Measurements from ENCODE around the gene ARHGEF10L.

Gene ARHGEF10L

DNA sequence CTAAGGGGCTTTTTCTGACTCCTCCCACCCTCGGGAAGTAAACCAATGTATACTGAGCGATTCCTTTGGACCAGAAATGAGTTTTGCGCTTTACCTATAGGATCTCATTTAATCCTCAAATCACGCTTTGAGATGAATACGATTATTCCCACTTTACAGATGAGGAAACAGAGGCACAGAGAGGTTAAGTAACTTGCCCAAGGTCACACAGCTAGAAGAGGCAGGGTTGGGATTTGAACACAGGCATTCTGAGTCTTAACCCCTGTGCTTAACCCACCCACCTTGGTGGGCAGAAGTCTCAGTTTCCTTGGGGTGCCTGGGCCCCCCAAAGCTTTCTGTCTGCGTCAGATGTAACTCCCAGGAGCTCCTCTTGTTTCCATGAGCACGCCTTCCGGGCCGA, 129.8 kb downstream of the ARHGEF10L start:
- TF ChIP-seq CTCF (IDR thresholded peaks at IDR 0.05; ENCODE audit: low read depth, low read length), result no peak
- H3K4me3 ChIP-seq (replicated peaks in 1 of 2; ENCODE audit: low read depth in 2 of 2, low read length in 2 of 2), result no peak overlapping the region
- no peak for DNase-seq (ENCODE audit: low read depth in 2 of 2)

GRCh38 chr1:17669866-17670451, 130.5 kb downstream of the ARHGEF10L start:
- no peak for DNase-seq (ENCODE audit: low read depth in 2 of 2)
- TF ChIP-seq CTCF (IDR thresholded peaks at IDR 0.05; ENCODE audit: low read depth, low read length), result no peak
- no peak overlapping the region for H3K4me3 ChIP-seq (replicated peaks in 1 of 2; ENCODE audit: low read depth in 2 of 2, low read length in 2 of 2)

- no peak overlapping the region for H3K4me3 ChIP-seq (replicated peaks in 1 of 2; ENCODE audit: low read depth in 2 of 2, low read length in 2 of 2)
- no peak for TF ChIP-seq CTCF (IDR thresholded peaks at IDR 0.05; ENCODE audit: low read depth, low read length)
- DNase-seq (ENCODE audit: low read depth in 2 of 2), result no peak
Observed at GRCh38 chr1:17670587-17671313, 131.3 kb downstream of the ARHGEF10L start.

DNA sequence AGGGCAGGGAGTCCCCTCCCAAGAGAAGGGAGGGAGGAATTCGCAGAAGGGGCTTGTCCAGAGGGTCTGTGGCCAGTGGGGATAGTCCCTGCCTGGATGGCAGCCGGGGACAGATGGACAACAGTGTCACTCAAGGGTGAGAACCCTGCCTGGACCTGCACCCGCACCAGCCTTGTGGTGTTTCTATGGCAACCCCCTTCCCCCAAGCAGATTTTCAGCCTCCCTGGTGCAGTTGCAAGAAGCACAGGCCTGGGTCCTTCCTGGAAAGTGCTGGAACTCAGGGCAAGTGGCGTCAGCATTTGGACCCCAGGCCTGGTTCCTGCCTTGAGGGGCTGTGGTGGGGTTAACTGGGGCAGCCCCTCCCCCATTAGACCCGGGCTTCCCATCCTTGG, 131.8 kb downstream of the ARHGEF10L start:
- TF ChIP-seq CTCF (IDR thresholded peaks at IDR 0.05; ENCODE audit: low read depth, low read length), result no peak
- H3K4me3 ChIP-seq (replicated peaks in 1 of 2; ENCODE audit: low read depth in 2 of 2, low read length in 2 of 2), result no peak overlapping the region
- DNase-seq (ENCODE audit: low read depth in 2 of 2), result no peak

DNA sequence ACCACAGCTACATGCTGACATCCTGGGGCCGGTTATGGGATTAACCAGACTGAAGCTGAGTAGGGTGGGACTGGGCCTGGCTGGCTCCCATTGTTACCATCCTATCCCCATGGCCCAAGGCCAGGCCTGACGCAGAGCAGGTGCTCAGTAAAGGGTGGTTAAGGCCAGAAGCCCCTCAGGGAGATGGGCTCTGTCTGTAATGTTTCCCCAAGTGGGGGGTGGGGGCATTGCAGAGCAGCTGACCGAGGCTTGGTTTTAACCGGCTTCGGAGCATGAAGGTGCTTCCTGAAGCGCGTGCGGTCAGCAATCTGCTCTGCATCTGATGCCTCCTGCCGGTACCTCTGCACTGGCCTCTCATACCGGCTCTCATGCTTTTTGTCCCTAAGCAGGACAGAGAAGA, 132.2 kb downstream of the ARHGEF10L start:
- no peak for DNase-seq (ENCODE audit: low read depth in 2 of 2)
- H3K4me3 ChIP-seq (replicated peaks in 1 of 2; ENCODE audit: low read depth in 2 of 2, low read length in 2 of 2), result no peak overlapping the region
- TF ChIP-seq CTCF (IDR thresholded peaks at IDR 0.05; ENCODE audit: low read depth, low read length), result no peak

GRCh38 chr1:17672226-17672625, 132.7 kb downstream of the ARHGEF10L start:
- DNase-seq (ENCODE audit: low read depth in 2 of 2), result no peak
- no peak overlapping the region for H3K4me3 ChIP-seq (replicated peaks in 1 of 2; ENCODE audit: low read depth in 2 of 2, low read length in 2 of 2)
- no peak for TF ChIP-seq CTCF (IDR thresholded peaks at IDR 0.05; ENCODE audit: low read depth, low read length)

Data from cardiac fibroblast (primary cell).